NCI-H526 treated with DMSO at 0.1 percent for 48 hours (cell line): ENCODE data around the gene ATAD2B.
"Not testable (repeated sequence)": the region's sequence is repeated elsewhere in the genome, so short reads cannot be mapped to it uniquely, and the experiment has no call there.

Experiments used
- DNase-seq: peaks from one replicate; lab custom pipeline; 2025; lab: John Stamatoyannopoulos, UW

The ATAD2B gene

DNA sequence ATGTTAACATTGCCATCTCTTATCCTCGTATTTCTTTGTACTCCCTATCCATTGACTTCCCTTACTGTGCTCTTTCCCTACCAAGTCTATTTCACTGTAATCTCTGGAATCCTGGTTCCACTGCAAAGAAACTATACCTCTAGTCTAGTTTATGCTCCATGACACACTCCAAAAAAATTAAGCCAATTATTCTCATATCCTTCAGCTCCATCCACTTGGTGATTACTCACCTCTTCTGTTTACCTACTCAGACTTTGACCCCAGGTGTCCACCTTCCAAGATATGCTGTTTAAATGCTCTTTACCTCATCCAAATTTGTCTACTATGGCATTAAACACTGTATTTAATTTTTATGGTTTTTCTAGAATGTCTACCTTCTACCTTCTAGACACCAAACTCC lies 137.9 kb downstream of the ATAD2B start:
- no peak for DNase-seq

DNA sequence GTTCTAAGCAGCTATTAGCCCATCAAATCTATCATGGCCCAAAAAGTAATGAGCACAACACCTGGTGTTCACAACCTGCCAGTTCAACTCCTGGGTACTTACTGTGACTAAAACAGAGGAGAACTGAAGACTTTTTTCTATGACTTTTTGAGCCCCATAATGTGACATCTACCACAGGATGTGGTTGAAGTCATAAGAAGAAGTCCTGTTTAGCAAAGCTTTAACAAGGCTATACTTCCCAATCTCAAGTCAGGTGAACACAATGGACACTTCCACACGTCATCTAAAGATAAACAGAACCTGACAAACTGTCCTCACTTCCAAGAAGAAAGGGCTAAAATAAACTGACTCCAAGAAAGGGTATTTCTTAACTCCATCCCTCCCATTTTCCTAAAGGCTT lies 138.8 kb downstream of the ATAD2B start:
- no peak for DNase-seq

DNA sequence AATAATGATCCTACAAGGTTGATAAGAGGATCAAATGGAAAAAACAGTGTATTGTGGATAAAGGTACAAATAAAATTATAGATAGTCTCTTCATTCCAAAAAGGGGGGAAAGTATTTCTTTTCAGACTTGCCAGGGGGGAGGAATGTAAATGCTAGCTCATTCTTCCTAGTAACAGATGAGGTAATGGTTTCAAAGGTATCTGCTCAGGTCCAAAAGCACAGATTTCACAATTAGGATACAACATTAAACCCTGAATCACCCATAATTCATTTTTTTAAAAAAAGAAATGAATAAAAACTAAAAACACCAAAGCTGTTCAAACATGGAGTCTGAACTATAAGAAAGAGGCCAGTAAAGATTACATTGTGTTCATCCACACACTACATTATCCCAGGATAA lies 142.0 kb downstream of the ATAD2B start:
- DNase-seq = no peak

DNA sequence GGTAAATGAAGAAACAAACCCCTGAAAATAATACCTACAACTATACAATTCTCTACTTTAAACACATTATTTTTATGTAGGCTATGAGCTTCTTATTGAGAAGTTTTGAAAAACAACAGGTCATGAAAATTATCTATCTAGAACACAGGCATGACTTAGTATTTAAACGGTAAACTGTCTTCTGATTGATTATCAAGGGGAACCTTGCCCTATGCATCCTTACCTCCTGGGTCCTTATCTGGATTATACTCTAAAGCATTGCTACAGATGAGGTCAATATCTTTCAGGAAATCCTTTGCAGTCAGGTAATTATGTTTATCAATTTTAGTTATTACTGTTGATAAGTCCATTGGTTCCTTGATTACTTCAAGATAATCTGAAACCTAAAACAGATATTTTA lies 144.3 kb downstream of the ATAD2B start:
- DNase-seq = no peak

DNA sequence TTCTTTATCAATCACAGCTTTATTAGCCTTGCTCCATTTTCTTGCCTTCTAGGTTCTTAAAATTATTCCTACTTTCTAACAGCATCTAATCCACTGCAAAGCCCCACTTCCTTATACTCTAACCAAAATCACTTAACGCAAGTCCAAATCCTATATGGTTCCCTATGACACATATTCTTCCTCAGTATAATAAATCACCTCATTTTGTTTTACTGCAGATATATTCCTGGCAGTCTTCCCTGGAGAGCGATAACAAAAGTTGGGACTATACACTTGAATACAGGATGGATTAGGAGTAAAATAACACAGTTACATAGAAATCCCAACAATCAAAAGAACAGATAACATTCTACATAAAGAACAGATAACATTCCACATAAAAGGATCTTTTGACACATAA lies 144.8 kb downstream of the ATAD2B start:
- DNase-seq = no peak

DNA sequence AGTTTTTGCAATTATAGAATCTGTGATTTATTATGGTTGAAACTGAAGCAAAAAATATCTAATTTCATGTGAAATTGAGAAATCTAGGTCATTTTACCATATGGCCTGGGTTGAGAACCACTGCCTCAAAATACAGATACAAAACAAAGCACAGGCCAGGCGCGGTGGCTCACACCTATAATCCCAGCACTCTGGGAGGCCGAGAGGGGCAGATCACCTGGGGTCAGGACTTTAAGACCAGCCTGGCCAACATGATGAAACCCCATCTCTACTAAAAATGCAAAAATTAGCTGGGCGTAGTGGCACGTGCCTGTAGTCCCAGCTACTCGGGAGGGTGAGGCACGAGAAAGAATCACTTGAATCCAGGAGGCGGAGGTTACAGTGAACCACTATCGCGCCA lies 146.5 kb downstream of the ATAD2B start:
- DNase-seq = not testable (repeated sequence)

DNA sequence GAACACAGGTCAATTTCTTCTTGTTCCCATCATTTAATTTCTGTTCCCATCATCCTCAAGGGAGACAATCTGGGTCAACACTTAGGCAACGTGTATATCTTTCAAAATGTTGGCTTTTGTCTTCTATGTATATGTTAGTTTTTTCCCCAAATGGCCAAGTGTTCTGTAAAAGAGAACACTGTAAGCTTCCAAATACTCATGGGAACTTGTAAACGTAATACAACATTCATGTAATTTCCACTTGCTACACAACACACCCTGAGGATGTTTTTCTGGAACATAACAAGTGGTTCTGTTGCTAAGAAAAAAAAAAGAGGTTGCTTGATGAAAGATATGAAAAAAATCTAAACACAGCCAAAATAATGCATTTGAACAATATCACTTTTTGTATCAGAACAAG lies 149.1 kb downstream of the ATAD2B start:
- DNase-seq = no peak

DNA sequence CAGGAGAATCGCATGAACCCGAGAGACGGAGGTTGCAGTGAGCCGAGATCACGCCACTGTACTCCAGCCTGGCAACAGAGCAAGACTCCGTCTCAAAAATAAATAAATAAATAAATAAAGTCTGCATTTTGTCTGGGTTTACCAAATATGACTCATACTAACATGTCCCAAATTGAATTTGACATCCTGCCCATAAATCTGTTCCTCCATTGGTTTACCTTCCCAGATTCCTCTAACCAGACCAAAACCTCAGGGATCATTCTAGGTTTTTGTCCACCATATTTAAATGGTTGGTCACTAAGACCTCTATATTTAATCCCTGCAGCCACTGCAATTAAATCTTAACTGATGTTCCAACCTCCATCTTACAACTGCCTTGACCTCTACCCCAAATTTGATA lies 150.9 kb downstream of the ATAD2B start:
- DNase-seq = no peak

DNA sequence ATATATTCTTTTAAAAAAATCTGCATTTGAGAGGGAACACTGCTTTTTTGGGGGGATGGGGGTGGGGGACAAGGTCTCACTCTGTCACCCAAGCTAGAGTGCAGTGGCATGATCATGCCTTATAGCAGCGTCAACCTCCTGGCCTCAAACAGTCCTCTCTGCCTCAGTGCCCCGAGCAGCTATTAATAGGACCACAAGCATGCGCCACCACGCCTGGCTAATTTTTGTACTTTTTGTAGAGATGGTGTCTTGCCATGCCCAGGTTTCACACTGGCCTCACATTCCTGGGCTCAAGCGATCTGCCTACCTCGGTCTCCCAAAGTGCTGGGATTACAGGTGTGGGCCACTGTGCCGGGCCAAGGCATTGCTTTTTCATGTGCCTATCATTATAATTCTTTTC lies 154.2 kb downstream of the ATAD2B start:
- DNase-seq = no peak

DNA sequence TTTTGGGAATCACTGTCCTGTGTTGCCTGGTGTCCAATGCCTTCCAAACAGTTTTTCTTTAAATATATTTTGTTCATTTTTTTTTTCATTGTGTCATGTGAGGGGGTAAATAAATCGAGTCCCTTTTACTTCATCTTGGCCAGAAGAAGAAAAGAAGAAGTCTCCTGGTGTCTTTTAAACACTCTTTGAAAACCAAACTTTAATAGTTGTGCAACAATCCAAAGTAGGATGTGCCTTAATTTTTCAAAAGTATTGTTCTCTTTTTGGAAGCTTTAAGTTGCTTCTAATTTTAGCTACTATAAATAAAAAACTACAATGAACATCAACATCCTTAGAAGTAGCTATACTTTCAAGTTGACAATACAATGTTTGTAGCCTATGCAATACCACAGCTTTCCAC lies 154.9 kb downstream of the ATAD2B start:
- no peak for DNase-seq

DNA sequence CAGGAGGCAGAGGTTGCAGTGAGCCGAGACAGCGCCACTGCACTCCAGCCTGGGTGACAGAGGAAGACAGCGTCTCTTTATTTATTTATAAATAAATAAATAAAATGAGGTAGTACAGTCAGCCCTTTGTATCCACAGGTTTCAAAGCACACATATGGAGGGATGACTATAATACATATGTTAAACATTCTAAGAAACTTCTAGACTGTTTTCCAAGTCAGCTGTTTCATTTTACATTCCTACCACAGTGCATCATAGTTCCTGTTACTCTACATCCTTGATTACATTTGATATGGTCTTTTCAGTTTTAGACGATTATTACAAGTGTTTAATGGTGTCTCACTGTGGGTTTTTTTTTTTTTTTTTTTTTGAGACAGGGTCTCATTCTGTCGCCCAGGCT lies 157.6 kb downstream of the ATAD2B start:
- no peak for DNase-seq

DNA sequence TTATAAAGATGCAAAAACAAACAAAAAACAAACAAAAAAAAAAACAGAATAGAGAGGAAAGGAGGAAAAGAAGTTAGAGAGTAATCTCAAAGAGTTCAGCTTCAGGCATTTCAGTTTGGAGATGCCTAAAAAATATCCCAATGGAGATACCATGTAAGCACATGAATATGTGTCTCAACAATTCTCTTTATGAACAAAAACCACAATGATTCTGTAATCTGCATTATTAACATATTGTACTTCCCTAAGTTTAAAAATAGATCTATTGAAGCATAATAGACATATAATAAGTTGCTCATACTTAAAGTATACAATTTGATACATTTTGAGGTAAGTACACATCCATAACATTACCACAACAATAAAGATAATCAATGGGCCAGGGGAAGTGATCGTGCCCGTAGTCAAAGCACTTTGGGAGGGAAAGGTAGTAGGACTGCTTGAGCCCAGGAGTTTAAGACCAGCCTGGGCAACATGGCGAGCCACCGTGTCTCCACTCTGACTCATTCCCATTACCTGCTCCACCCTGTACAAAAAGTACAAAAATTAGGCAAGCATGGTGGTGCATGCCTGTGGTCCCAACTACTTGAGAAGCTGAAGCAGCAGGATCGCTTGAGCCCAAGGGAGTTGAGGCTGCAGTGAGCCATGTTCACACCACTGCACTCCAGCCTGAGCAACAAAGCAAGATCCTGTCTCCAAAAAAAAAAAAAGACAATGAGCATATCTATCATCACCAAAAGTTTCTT lies 158.9 kb downstream of the ATAD2B start:
- DNase-seq = no peak

DNA sequence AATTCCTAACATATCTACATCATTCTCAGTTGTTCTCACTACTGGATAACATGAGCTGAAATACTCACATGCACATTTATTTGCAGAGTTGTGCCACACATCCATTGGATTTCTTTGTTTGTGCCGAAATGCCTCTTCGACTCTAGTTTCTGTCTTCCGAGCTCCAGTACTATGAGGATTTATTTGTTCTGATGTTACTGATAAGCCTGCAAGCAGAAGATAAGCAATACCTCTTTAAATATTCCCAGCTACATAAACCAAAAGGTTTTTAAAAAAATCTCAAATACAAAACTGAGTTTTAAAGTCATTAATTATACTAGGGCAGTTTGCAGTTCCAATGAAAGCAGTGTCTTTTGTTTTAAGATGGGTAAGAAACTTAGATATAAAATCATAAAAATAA lies 164.8 kb downstream of the ATAD2B start:
- no peak for DNase-seq

DNA sequence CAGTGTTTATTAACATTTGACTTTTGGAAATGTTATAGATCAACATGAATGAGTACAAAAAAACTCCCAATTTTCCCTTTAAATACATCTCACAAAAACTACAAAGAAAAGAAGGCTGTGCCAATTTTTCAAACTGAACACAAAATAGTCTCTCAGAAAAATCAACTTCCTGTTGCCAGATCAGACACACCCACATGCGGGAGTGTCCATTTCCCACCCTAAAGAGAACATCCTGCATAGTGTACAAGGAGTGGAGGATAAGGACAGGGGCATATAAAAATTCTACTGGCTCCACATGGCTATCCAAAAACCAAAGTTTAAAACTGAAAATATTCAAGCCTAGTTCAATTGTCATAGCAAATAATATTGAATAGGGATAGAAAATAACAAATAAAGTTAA lies 165.3 kb downstream of the ATAD2B start:
- no peak for DNase-seq

DNA sequence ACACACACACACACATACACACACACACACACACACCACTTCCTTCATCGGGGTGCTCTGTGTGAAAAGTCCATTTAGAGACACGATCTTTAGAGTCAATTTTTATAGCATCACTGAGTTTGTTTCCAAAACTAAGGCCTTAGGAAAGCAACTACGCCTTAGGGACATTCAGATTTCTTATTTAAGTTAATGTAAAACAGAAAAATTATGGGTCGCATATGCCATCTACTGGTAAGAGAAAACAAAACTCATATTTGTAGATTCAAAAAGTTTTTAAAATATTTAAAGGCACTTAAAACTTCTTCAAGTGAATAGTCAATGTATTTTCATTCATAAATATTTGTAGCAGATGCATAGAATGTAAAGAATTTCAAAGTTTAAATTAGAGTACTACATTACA lies 166.2 kb downstream of the ATAD2B start:
- DNase-seq = peak; percentile 9

DNA sequence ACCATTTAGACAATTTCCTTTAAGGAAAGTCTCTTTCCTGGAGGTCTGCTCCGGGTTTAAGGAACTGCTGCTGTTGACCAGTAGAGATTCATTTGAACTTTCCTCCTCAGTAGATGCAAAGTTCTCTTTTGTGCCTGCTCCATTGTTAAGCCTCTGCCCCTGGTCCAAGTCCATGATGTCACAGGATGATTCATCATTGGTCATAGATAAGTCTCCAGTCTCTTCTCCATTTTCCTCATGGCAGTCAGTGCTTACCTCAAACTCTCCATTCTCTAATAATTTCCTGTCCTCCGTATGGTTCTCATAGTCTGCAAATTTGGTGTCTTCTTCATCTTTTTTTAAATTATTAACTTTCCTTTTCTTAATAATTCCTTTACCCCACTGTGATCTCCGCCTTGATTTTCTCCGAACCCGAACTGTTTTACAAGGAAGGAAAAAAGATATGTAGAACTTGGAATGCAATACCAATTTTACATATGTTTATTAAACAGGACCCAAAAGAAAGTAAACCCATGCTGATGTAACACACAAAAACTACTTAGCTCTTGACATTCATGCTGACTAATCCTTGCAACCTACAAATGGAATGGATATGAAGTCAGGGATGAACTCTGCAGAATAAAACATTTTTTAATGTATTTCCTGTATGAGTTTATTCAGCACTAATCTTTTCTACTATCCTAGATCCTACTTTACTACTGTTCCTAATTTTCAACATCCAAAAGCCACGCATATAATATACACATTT lies 169.1 kb downstream of the ATAD2B start:
- no peak for DNase-seq

DNA sequence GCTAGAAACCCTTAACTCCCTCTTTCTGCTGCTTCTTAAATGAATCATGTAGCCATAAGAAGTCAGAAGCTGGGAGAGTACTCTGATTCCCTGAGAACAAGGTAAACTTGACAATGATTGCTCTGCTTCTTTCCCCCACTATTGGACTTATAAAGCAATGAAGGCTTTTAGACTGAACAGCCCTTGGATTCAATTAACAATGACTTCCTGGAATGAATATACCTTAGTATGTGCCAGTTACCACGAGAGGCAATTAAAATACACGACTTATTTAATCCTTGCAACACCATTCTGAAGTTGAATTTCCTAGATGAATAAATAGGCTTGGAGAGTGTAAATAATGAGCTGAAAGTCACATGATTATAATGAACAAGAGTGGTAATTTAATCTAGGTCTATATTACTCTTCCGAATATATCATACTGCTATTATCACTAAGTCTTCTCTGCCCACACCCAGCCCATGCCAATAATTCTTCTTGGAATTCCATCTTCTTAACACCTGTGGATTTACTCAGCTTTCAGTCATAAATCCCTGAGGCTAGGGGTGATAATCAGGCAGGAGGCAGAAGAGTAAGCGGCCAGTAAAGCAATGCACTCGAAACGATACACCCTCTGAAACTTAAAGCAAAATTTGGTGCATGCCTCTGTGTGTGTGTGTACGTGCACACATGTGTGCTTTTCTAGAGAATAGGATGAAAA lies 170.2 kb downstream of the ATAD2B start:
- DNase-seq = no peak

DNA sequence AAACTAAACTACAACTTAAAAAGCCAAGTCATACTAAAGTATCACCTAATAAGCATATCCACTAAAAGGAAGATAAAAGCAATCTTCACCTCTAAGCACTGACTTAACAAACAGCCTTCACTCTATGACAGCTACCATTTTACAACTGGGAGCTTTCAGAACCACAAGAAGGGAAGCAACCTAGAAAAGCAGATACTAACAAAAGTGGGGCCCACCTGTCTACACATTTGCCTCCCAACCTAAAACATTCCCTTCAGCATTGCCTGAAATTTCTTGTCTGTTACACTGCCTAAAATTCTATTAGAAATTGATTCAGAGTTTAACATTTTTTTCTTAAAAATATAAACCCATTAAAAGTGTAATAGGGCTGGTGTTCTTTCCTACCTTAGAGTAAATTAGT lies 172.0 kb downstream of the ATAD2B start:
- DNase-seq = no peak

DNA sequence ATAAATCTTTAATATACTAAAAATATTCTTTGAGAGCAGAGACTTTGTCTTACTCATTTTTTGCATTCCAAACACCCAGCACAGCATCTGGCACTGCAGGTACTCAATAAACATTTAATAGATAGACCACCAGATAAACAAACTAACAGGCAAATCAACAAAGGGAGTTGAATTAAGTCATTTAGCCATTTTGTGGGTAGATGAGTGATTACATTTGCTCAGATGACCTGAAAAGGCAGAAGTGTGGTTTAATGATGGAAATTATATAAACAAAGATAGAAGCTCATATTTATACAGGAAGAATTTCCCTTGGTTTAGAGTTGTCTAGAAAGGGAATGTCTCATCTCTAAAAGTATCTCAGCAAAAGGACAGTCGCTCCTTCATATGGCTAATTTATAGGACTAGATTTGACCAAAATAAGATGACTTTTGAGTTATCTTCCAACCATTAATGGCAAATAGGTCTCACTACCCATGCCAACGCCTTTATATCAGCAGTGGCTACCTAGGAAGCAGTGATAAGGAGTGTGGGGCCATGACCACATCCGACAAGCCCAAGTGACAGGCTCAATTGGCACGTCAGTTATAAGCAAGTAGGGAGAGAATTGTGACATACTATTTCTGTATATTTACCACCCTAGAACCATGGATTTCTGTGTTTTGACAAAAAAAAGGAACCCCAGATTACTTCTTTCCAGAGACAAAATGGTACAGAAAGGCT lies 173.5 kb downstream of the ATAD2B start:
- no peak for DNase-seq

DNA sequence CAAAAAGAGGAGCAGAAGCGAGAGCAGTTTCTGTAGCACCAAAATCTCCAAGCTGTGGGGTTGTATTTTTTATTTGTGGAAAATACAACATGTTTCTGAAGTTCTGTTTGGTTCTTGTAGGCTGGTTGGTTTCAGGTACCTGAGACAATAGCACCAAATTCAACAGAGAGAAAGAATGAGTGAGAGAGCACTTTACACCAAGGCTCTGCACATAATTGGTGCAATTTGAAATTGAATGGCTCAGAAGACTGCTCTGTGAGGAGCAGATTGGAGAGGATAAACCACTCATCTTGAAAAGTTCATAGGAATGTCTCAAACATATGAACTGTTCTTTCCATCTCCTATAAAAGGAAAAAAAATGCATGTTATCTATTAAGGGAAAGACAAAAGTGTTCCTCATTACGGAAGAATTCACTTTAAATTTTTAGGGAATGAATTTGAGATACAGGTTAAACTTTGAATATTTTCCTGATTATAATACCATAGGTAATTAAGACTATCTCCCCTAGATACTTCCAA lies 175.1 kb downstream of the ATAD2B start:
- no peak for DNase-seq

DNA sequence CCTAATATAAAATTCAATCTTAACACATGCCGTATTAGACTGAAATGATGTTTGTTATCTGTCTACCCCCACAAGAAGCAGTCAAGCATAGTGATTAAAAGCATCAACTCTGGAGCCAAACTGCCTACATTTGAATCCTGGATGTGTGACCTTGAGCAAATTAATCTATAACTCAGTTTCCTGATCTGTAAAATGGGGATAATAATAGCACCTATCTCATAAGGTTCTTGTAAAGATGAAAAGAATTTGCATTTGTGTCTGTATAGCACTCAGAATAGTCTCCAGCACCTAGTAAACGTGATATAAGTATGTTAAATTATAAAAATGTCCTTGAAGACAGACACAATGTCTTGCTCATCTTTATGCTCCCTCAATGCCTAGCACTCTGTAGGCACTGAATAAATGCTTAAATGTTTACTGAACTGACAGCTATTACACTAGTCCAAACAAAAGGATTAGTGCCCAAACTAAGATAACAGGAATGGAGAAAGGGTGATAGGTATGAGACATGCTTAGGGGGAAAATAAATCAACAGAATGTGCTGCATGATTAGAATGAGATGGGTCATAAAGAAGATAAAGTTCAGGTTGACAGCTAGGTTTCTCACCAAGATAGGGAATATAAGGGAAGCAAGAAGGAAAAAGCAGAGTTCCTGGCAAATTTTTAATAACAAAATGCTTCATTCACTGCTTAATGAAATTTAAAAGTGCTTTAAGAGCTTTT lies 180.6 kb downstream of the ATAD2B start:
- DNase-seq = no peak

DNA sequence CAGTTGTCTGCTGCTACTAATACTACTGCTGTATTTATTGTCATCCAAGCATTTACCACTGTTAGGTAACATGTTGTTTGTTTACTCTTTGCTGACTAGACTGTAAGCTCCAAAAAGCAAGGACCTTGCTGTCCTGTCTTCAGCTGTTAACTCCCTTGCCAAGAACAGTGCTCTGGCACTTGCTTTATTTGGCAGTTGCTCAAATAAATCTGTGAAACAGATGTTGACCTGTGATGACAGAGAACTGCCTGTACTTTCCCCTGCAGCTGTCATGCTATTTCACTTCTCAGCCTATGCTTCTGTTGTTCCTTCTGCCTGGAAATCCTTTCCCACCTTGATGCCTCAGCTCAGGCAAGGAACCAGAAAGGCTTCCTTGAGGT lies 181.2 kb downstream of the ATAD2B start:
- no peak for DNase-seq
